H1 (cell line): Measurements from ENCODE around the gene CDC40. TPM values are rescaled to one million over a fixed set of nuclear protein-coding genes. Genes with fewer than 3 reads are reported as not detected.

Experiments
- ATF3 ChIP-seq: IDR thresholded peaks from 2 replicates; pipeline ENCODE4 v1.6.1; 2011; ENCODE audit warnings: low read depth, mild to moderate bottlenecking, low read length; ENCODE audit not compliant: insufficient read depth
- BRCA1 ChIP-seq: IDR thresholded peaks from 2 replicates; pipeline ENCODE4 v1.6.1; 2012; ENCODE audit warnings: low read depth, low read length, improper control_type of control experiment
- CHD7 ChIP-seq: fragments of 300-600 bp; sonication (generic); IDR thresholded peaks from 2 replicates; pipeline ENCODE4 v1.7.1; 2012; ENCODE audit warnings: low read length, moderate library complexity, mild to moderate bottlenecking, inconsistent platforms; ENCODE audit not compliant: insufficient replicate concordance
- CTBP2 ChIP-seq: IDR thresholded peaks from 2 replicates; pipeline ENCODE4 v1.7.0; 2011; ENCODE audit warnings: borderline replicate concordance, mild to moderate bottlenecking, moderate library complexity, mixed read lengths, low read length; ENCODE audit not compliant: insufficient read depth, insufficient read length
- EZH2 ChIP-seq: fragments of 200-600 bp; sonication (generic); IDR thresholded peaks from 2 replicates; pipeline ENCODE4 v1.7.1; 2012; ENCODE audit warnings: low read depth, mild to moderate bottlenecking, moderate library complexity, low read length, inconsistent platforms; ENCODE audit not compliant: severe bottlenecking
- HDAC2 ChIP-seq, 2 experiments: fragments of 300-600 bp in 1 of 2; sonication (generic) in 1 of 2; IDR thresholded peaks; 2 replicates each; pipeline ENCODE4 v1.6.1; 2011 to 2012; ENCODE audit warnings: low read depth in 2 of 2, low read length in 2 of 2, mild to moderate bottlenecking in 2 of 2, moderate library complexity in 2 of 2, borderline replicate concordance in 1 of 2, inconsistent platforms in 1 of 2
- SIX5 ChIP-seq: IDR thresholded peaks from 2 replicates; pipeline ENCODE4 v1.6.1; 2011; ENCODE audit warnings: mild to moderate bottlenecking, low read depth, low read length
- YY1 ChIP-seq: IDR thresholded peaks from 2 replicates; pipeline ENCODE4 v1.6.1; 2011; ENCODE audit warnings: low read depth, mild to moderate bottlenecking, low read length
- polyA plus RNA-seq, 7 experiments: library from polyadenylated mRNA; depleted of rRNA in 3 of 7; stranded (reverse) in 5 of 7; unstranded in 2 of 7; fragments of >200 nt in 5 of 7; fragments of 200-250 nt in 2 of 7; gene quantifications; 1 replicate in 5 of 7; 2 replicates in 1 of 7; 4 replicates in 1 of 7; pipeline versions ENCODE4 v1.2.1 to v1.2.3, GENCODE V29; 2011 to 2013; ENCODE audit warnings: missing spikeins in 2 of 7, mixed read lengths in 2 of 7
- total RNA-seq: library from RNA; stranded (reverse); fragmentation: NEBNext Ultra II Directional; extraction: Animal tissue kit (Norgen Biotek cat#: 25700); gene quantifications from 2 replicates; pipeline ENCODE4 v1.2.1, GENCODE V29; 2021

CDC40 gene
- total and polyA plus RNA-seq, 2 of the 8 experiments (the other 6 are each of a cell fraction or from before 2014, with no cell fraction given): 7.3 to 27.2 TPM

GRCh38 chr6:110270165-110270564 lies 89.9 kb downstream of the CDC40 start (continued):
- no peak for TF ChIP-seq CHD7
- TF ChIP-seq HDAC2 (IDR thresholded peaks at IDR 0.05; ENCODE audit: borderline replicate concordance in 1 of 2, low read depth in 2 of 2, low read length in 2 of 2): no peak
- TF ChIP-seq CTBP2: no peak
- TF ChIP-seq BRCA1: no peak
- no peak for TF ChIP-seq EZH2
- TF ChIP-seq ATF3: no peak
- peak; percentile 76 for TF ChIP-seq YY1
- no peak for TF ChIP-seq SIX5
